Transverse colon (tissue), 4 donors: Measurements from ENCODE around the gene MTR. TPM values are rescaled to one million over a fixed set of nuclear protein-coding genes. Genes with fewer than 3 reads are reported as not detected.

Experiments
- DNase-seq: peaks from one replicate; pipeline ENCODE4 v3.0.0-alpha.2; 2019
- H3K27ac ChIP-seq, 4 donors: fragments of 200-600 bp; sonication (generic); 2 replicates each; pipeline ENCODE4 v1.5.1; 2016 to 2018; ENCODE audit warnings: inconsistent platforms in 4 of 4
- H3K27me3 ChIP-seq: fragments of 200-600 bp; sonication (generic); 2 replicates; pipeline ENCODE4 v1.5.1; 2017; ENCODE audit warnings: inconsistent platforms
- H3K36me3 ChIP-seq, 4 donors: fragments of 200-600 bp; sonication (generic); 2 replicates each; pipeline ENCODE4 v1.5.1; 2017 to 2019; ENCODE audit warnings: inconsistent platforms in 4 of 4
- H3K4me1 ChIP-seq, 4 donors: fragments of 200-600 bp; sonication (generic); 2 replicates each; pipeline ENCODE4 v1.5.1; 2017 to 2020; ENCODE audit warnings: inconsistent platforms in 4 of 4
- H3K4me3 ChIP-seq, 4 donors: fragments of 200-600 bp; sonication (generic); 1 replicate in 1 of 4; 2 replicates in 3 of 4; pipeline versions ENCODE4 v1.5.1 to v1.6.1; 2017 to 2019; ENCODE audit warnings: inconsistent platforms in 4 of 4
- H3K9me3 ChIP-seq, 2 donors: fragments of 200-600 bp; sonication (generic); 2 replicates each; pipeline ENCODE4 v1.5.1; 2017 to 2019; ENCODE audit warnings: inconsistent platforms in 2 of 2
- EP300 ChIP-seq: sonication (generic); formaldehyde crosslinking; IDR thresholded peaks from one replicate; pipeline ENCODE4 v1.6.1; 2017; ENCODE audit warnings: antibody characterized with exemption, low read depth
- POLR2A ChIP-seq: fragments of 450-650 bp; IDR thresholded peaks from one replicate; pipeline ENCODE4 v1.6.1; 2016; ENCODE audit warnings: antibody characterized with exemption, mild to moderate bottlenecking, moderate library complexity
- POLR2AphosphoS5 ChIP-seq, 3 donors: sonication (generic); formaldehyde crosslinking; IDR thresholded peaks; one replicate each; pipeline ENCODE4 v1.6.1; 2016; ENCODE audit warnings: antibody characterized with exemption in 3 of 3
- WGBS, 2 donors: methylation state at CpG; one replicate each; pipeline ENCODE4 v1.1.5; 2018; ENCODE audit warnings: low coverage in 1 of 2; 5-methylcytosine and 5-hydroxymethylcytosine counted together
- in situ Hi-C, 4 donors: fragments of 200-750 bp; cut with MboI; loops; one replicate each; pipeline versions ENCODE4 v1.15.0 to v1.15.1; 2017; ENCODE audit warnings: low sequenced_read_pairs in 3 of 4, low pct_ligation_motif_present in 1 of 4, low pct_unique_long_range_greater_than_20kb in 1 of 4
- intact Hi-C: fragments of 100-400 bp; cut with DNase I; formaldehyde crosslinking; loops from one replicate; pipeline ENCODE4 v1.15.1; 2023; ENCODE audit warnings: low total_unique reads
- total RNA-seq, 4 donors: library from RNA; depleted of rRNA; stranded (reverse); fragments of >200 nt; gene quantifications; one replicate each; pipeline ENCODE4 v1.1.0, GENCODE V29; 2016
- TF ChIP-seq, protein P1 (sequence below), 5 experiments: fragments of 200-600 bp in 3 of 5; fragments of 450-650 bp in 2 of 5; sonication (generic) in 3 of 5; IDR thresholded peaks; 1 replicate in 2 of 5; 2 replicates in 3 of 5; pipeline ENCODE4 v1.5.1; 2016 to 2017; ENCODE audit warnings: antibody characterized with exemption in 5 of 5, inconsistent platforms in 3 of 5, mild to moderate bottlenecking in 2 of 5, moderate library complexity in 1 of 5

Gene MTR
- total RNA-seq, 4 donors from 2014 or later, result 10.1 to 18.4 (median 12.6) TPM

DNA sequence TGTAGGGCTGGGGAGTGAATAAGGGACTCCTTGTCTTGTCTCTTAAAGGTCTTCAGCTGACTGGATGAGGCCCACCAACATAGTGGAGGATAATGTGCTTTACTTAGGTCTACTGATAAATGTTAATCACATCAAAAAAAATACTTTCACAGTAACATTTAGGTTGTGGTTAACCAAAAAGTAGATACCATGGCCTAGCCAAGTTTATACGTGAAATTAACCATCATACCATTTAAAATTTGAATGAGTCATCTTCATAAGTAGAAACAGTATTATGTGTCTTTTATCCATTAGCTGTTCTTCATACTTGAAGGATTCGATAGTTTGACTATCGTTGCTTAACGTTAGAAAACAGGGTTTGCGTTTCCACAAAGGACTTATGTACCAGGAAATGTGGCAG is 80.9 kb downstream of the MTR start:
- Histone ChIP-seq H3K4me1 (no peaks in the 10 kb centered on the region), H3K4me3 (no peak overlapping the region), H3K27ac (no peak overlapping the region), H3K27me3 (no peaks in the 10 kb centered on the region), H3K36me3 (peaks cover 0 to 10% (median 0%) of the 10 kb centered on the region in 4 donors), H3K9me3 (no peaks in the 10 kb centered on the region)
- no peak for TF ChIP-seq POLR2A
- TF ChIP-seq EP300, result no peak
- TF ChIP-seq, protein P1, sequence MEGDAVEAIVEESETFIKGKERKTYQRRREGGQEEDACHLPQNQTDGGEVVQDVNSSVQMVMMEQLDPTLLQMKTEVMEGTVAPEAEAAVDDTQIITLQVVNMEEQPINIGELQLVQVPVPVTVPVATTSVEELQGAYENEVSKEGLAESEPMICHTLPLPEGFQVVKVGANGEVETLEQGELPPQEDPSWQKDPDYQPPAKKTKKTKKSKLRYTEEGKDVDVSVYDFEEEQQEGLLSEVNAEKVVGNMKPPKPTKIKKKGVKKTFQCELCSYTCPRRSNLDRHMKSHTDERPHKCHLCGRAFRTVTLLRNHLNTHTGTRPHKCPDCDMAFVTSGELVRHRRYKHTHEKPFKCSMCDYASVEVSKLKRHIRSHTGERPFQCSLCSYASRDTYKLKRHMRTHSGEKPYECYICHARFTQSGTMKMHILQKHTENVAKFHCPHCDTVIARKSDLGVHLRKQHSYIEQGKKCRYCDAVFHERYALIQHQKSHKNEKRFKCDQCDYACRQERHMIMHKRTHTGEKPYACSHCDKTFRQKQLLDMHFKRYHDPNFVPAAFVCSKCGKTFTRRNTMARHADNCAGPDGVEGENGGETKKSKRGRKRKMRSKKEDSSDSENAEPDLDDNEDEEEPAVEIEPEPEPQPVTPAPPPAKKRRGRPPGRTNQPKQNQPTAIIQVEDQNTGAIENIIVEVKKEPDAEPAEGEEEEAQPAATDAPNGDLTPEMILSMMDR (IDR thresholded peaks at IDR 0.05), result no peak
- no peak for TF ChIP-seq POLR2AphosphoS5 (IDR thresholded peaks at IDR 0.05)
- in situ Hi-C loops (no loop called here), intact Hi-C loops (no loop called here)
- DNase-seq, result no peak
- WGBS, 2 donors, result 90 to 94% methylated on average over 5 of the region's 5 CpGs

DNA sequence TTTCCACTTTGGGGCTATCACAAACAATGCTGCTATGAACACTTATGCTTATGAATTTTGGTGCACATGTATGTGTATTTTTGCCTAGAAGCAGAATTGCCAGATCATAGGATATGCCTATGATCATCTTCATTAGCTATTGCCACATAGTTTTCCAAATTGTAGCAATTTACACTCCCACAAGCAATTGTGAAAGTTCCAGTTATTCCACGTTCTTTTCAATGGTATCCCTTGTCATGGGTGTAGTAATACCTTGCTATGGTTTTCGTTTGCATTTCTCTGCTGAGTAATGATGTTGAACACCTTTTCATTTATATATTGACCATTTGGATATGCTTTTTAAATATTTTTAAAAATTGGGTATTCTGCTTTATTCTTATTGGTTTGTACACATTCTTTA is 82.6 kb downstream of the MTR start:
- Histone ChIP-seq H3K36me3 (peaks cover 0 to 10% (median 0%) of the 10 kb centered on the region in 4 donors), H3K4me1 (no peaks in the 10 kb centered on the region), H3K4me3 (no peak overlapping the region), H3K27ac (no peak overlapping the region), H3K27me3 (no peaks in the 10 kb centered on the region), H3K9me3 (no peaks in the 10 kb centered on the region)
- intact Hi-C loops (no loop called here), in situ Hi-C loops (no loop called here)
- 94 to 98% methylated on average over 2 of the region's 2 CpGs for WGBS, 2 donors
- no peak for TF ChIP-seq EP300
- TF ChIP-seq POLR2AphosphoS5 (IDR thresholded peaks at IDR 0.05), result no peak
- TF ChIP-seq, protein P1 (IDR thresholded peaks at IDR 0.05), result no peak
- TF ChIP-seq POLR2A, result no peak
- DNase-seq, result no peak

DNA sequence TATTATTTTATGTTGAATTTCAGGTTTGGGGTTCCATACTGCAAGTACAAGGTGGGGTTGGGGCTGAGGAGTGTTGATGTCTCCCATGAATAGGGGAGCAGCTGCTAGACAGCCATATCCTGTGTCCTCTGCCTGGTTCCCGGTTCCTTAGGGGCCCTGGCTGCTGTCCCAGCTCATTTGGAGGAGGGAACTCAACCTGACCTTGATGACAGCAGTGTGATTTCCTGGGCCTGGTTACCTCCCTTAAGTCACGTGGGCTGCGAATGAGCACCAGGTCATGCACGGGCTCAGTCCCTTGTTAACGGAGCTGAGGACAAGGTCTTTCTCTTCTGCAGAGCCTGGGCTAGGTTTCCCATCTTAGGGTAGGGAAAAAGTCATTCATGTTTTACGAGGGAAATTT is 85.1 kb downstream of the MTR start:
- intact Hi-C loops, result no loop called here
- Histone ChIP-seq H3K9me3 (no peaks in the 10 kb centered on the region), H3K27me3 (no peaks in the 10 kb centered on the region), H3K4me1 (no peaks in the 10 kb centered on the region), H3K4me3 (no peak overlapping the region), H3K36me3 (peaks cover 0 to 3% (median 0%) of the 10 kb centered on the region in 4 donors), H3K27ac (no peak overlapping the region)
- no peak for DNase-seq
- in situ Hi-C loops, result no loop called here
- WGBS, 2 donors, result 64 to 86% methylated on average over 2 to 6 of the region's 6 CpGs
- TF ChIP-seq EP300 (no peak), POLR2A (no peak), POLR2AphosphoS5 (IDR thresholded peaks at IDR 0.05) (no peak)
- TF ChIP-seq, protein P1 (IDR thresholded peaks at IDR 0.05), result no peak

DNA sequence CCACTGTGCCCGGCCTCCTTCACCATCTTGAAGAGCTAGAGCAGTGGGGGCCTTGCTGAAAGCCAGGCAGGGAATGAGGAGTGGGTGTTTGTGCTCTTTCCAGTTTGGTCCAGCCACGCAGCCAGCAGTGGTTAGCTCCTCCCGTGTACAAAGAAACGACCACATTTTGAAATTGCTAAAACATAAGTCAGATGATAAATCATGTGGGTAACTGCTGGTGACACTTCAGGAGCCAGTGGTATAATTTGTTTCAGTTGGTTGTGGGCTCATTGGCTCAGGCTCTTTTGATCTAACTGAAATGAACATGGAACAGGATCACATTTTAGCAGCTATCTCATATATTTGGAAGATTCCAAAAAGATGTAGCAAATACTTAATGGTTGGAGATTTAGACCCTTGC is 87.6 kb downstream of the MTR start:
- intact Hi-C loops (no loop called here), in situ Hi-C loops (no loop called here)
- 90% methylated on average over 4 of the region's 4 CpGs; no CpG with 5 or more reads in 1 of the 2 donors for WGBS, 2 donors
- TF ChIP-seq, protein P1 (IDR thresholded peaks at IDR 0.05), result no peak
- TF ChIP-seq EP300, result no peak
- TF ChIP-seq POLR2A, result no peak
- no peak for TF ChIP-seq POLR2AphosphoS5 (IDR thresholded peaks at IDR 0.05)
- Histone ChIP-seq H3K27ac (no peak overlapping the region), H3K4me1 (no peaks in the 10 kb centered on the region), H3K9me3 (no peaks in the 10 kb centered on the region), H3K36me3 (no peaks in the 10 kb centered on the region), H3K4me3 (no peak overlapping the region), H3K27me3 (no peaks in the 10 kb centered on the region)
- DNase-seq, result no peak
